ENCODE measurements around the gene NAB1.

GRCh38 chr2:190694479-190694878 lies 45.6 kb downstream of the NAB1 start:
- TF ChIP-seq CTCF (conservative IDR thresholded peaks at IDR 0.05 in 1 of 2, IDR thresholded peaks at IDR 0.05 in 1 of 2; ENCODE audit: extremely low read depth in 1 of 2, insufficient read depth in 1 of 2, low read depth in 1 of 2, low read length in 2 of 2) (no peak), EZH2 (IDR thresholded peaks at IDR 0.05; ENCODE audit: borderline replicate concordance, low read length) (no peak)
